Measurements from ENCODE around the gene CD302. TPM values are rescaled to one million over a fixed set of nuclear protein-coding genes. Genes with fewer than 3 reads are reported as not detected.
"Not testable (repeated sequence)": the region's sequence is repeated elsewhere in the genome, so short reads cannot be mapped to it uniquely, and the experiment has no call there.

CD302 gene
- total RNA-seq, 1 experiment from 2014 or later, result 8.5 TPM

- no peak overlapping the region for H3K4me3 ChIP-seq (ENCODE audit: low read length)
- TF ChIP-seq EZH2phosphoT487 (IDR thresholded peaks at IDR 0.05; ENCODE audit: borderline replicate concordance, low read length) (no peak), EZH2 (IDR thresholded peaks at IDR 0.05; ENCODE audit: low read length, unreplicated experiment) (no peak)
- TF ChIP-seq, protein P1, sequence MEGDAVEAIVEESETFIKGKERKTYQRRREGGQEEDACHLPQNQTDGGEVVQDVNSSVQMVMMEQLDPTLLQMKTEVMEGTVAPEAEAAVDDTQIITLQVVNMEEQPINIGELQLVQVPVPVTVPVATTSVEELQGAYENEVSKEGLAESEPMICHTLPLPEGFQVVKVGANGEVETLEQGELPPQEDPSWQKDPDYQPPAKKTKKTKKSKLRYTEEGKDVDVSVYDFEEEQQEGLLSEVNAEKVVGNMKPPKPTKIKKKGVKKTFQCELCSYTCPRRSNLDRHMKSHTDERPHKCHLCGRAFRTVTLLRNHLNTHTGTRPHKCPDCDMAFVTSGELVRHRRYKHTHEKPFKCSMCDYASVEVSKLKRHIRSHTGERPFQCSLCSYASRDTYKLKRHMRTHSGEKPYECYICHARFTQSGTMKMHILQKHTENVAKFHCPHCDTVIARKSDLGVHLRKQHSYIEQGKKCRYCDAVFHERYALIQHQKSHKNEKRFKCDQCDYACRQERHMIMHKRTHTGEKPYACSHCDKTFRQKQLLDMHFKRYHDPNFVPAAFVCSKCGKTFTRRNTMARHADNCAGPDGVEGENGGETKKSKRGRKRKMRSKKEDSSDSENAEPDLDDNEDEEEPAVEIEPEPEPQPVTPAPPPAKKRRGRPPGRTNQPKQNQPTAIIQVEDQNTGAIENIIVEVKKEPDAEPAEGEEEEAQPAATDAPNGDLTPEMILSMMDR (conservative IDR thresholded peaks at IDR 0.05; ENCODE audit: low read depth, low read length), result no peak
- H2AFZ ChIP-seq (ENCODE audit: low read length), result no peak overlapping the region
- H3K27me3 ChIP-seq (ENCODE audit: low read length), result no peaks in the 10 kb centered on the region
- H3K9me2 ChIP-seq (replicated peaks; ENCODE audit: low read length), result no peaks in the 10 kb centered on the region
- H3K79me2 ChIP-seq (ENCODE audit: low read length), result peaks cover 74% of the 10 kb centered on the region
- H3F3A ChIP-seq (ENCODE audit: low read length, unreplicated experiment), result no peaks in the 10 kb centered on the region
- H3K4me2 ChIP-seq (ENCODE audit: low read length), result no peak overlapping the region
- POLR2A ChIA-PET (ENCODE audit: unreplicated experiment), result no interaction called here
- no peak for ATAC-seq
- CTCF ChIA-PET, result no interaction called here
- no peaks in the 10 kb centered on the region for H3K4me1 ChIP-seq (ENCODE audit: insufficient read depth, low read length)
- H3K9ac ChIP-seq (ENCODE audit: low read length), result no peak overlapping the region
- peaks cover 30% of the 10 kb centered on the region for H4K20me1 ChIP-seq (ENCODE audit: low read length)
- H3K9me3 ChIP-seq (ENCODE audit: low read length), result no peaks in the 10 kb centered on the region
- no peak overlapping the region for H3K27ac ChIP-seq (ENCODE audit: low read length)
- BruUV-seq (replicated peaks), result no TSS peak
- intact Hi-C loops (cut with micrococcal nuclease), result no loop called here
- DNase-seq, result no peak
- peaks cover 73% of the 10 kb centered on the region for H3K36me3 ChIP-seq (ENCODE audit: low read depth, low read length)
Observed at GRCh38 chr2:159750873-159751272, 47.1 kb downstream of the CD302 start.

- H3K36me3 ChIP-seq (ENCODE audit: low read depth, low read length), result peaks cover 69% of the 10 kb centered on the region
- no peaks in the 10 kb centered on the region for H3K9me3 ChIP-seq (ENCODE audit: low read length)
- no peak for DNase-seq
- ATAC-seq, result no peak
- H3K9me2 ChIP-seq (replicated peaks; ENCODE audit: low read length), result no peaks in the 10 kb centered on the region
- intact Hi-C loops (cut with micrococcal nuclease), result no loop called here
- H3K4me3 ChIP-seq (ENCODE audit: low read length), result no peak overlapping the region
- H3K79me2 ChIP-seq (ENCODE audit: low read length), result peaks cover 60% of the 10 kb centered on the region
- H3K27me3 ChIP-seq (ENCODE audit: low read length), result no peaks in the 10 kb centered on the region
- TF ChIP-seq EZH2phosphoT487 (IDR thresholded peaks at IDR 0.05; ENCODE audit: borderline replicate concordance, low read length) (no peak), EZH2 (IDR thresholded peaks at IDR 0.05; ENCODE audit: low read length, unreplicated experiment) (no peak)
- TF ChIP-seq, protein P1 (conservative IDR thresholded peaks at IDR 0.05; ENCODE audit: low read depth, low read length), result no peak
- H3K9ac ChIP-seq (ENCODE audit: low read length), result no peak overlapping the region
- H3F3A ChIP-seq (ENCODE audit: low read length, unreplicated experiment), result no peaks in the 10 kb centered on the region
- ChIA-PET POLR2A (ENCODE audit: unreplicated experiment) (no interaction called here), CTCF (interaction anchor here (0.6 kb wide), 1 partner anchor 12 kb away, joined by 3 read pairs; no protein-coding TSS in a partner anchor)
- TSS peak; percentile 30 for BruUV-seq (replicated peaks)
- no peaks in the 10 kb centered on the region for H3K4me1 ChIP-seq (ENCODE audit: insufficient read depth, low read length)
- no peak overlapping the region for H3K4me2 ChIP-seq (ENCODE audit: low read length)
- no peak overlapping the region for H2AFZ ChIP-seq (ENCODE audit: low read length)
- H4K20me1 ChIP-seq (ENCODE audit: low read length), result peaks cover 15% of the 10 kb centered on the region
- no peak overlapping the region for H3K27ac ChIP-seq (ENCODE audit: low read length)
Observed at GRCh38 chr2:159748089-159748488, 49.9 kb downstream of the CD302 start.

DNA sequence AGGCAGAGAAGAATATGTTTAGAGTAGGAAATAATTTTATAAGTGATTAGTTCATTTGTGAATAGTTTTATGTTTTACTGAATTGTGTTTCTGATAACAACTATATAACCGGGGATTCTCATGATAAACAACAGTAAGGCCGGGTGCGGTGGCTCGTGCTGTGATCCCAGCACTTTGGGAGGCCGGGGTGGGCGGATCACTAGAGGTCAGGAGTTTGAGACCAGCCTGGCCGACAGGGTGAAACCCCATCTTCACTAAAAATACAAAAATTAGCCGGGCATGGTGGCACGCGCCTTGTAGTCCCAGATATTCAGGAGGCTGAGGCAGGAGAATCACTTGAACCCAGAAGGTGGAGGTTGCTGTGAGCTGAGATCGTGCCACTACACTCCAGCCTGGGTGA is 52.8 kb downstream of the CD302 start:
- Histone ChIP-seq H3K79me2 (ENCODE audit: low read length) (peaks cover 60% of the 10 kb centered on the region), H3K36me3 (ENCODE audit: low read depth, low read length) (peaks cover 57% of the 10 kb centered on the region), H4K20me1 (ENCODE audit: low read length) (peaks cover 20% of the 10 kb centered on the region)
- POLR2A ChIA-PET (ENCODE audit: unreplicated experiment); H3K9me3 ChIP-seq (ENCODE audit: low read length); DNase-seq; H3K9ac ChIP-seq (ENCODE audit: low read length); BruUV-seq (replicated peaks); H3K27ac ChIP-seq (ENCODE audit: low read length); intact Hi-C loops (cut with micrococcal nuclease); H3K27me3 ChIP-seq (ENCODE audit: low read length); H3K4me3 ChIP-seq (ENCODE audit: low read length); H3K4me2 ChIP-seq (ENCODE audit: low read length); H2AFZ ChIP-seq (ENCODE audit: low read length); ATAC-seq; H3K4me1 ChIP-seq (ENCODE audit: insufficient read depth, low read length); CTCF ChIA-PET; H3F3A ChIP-seq (ENCODE audit: low read length, unreplicated experiment); H3K9me2 ChIP-seq (replicated peaks; ENCODE audit: low read length): not testable (repeated sequence)
